ENCODE results near the gene FGFR2. TPM values are rescaled to one million over a fixed set of nuclear protein-coding genes. Genes with fewer than 3 reads are reported as not detected.

Gene FGFR2
- polyA plus RNA-seq, 1 of the 3 experiments (the other 2 are of a cell fraction) = 0.02 TPM

- Histone ChIP-seq H3K9ac (no peak overlapping the region), H3F3A (replicated peaks; ENCODE audit: insufficient read depth) (no peaks in the 10 kb centered on the region), H3K79me2 (ENCODE audit: insufficient read depth) (no peaks in the 10 kb centered on the region), H3K4me2 (peak overlapping the region; percentile 84), H2AFZ (ENCODE audit: low read depth) (peak overlapping the region; percentile 92), H4K20me1 (ENCODE audit: insufficient read depth) (no peaks in the 10 kb centered on the region), H3K27me3 (ENCODE audit: insufficient read depth) (no peaks in the 10 kb centered on the region; the same call in 1 of the 2 replicates), H3K4me3 (ENCODE audit: low read depth in 2 of 2, low read length in 1 of 2) (peak overlapping the region; percentile 36 to 62), H3K9me3 (no peaks in the 10 kb centered on the region), H3K9me2 (no peaks in the 10 kb centered on the region), H3K36me3 (replicated peaks in 1 of 2; ENCODE audit: control insufficient read depth in 1 of 2, insufficient read depth in 2 of 2, low read length in 1 of 2) (no peaks in the 10 kb centered on the region), H3K4me1 (ENCODE audit: control insufficient read depth in 1 of 2, insufficient read depth in 2 of 2, low read depth in 1 of 2, low read length in 1 of 2) (no peaks in the 10 kb centered on the region; a peak in 1 of 4 replicates), H3K27ac (ENCODE audit: low read depth in 2 of 2, low read length in 1 of 2) (no peak overlapping the region)
- POLR2A ChIA-PET = interaction anchor here (1.0 kb wide), 1 partner anchor 60 kb away, joined by 3 read pairs; no protein-coding TSS in a partner anchor
- 15% methylated on average over 42 of the region's 59 CpGs for WGBS (ENCODE audit: low lambda C conversion rate)
- DNase-seq = peak; percentile 97
- CTCF ChIA-PET = interaction anchor here (0.6 to 7.0 kb wide), 94 partner anchors 9 to 1727 kb away, joined by 3 to 56 read pairs (median 4); partner anchors contain the start of gene FGFR2
- no peak for TF ChIP-seq GATA2 (CRISPR knock-in tag; IDR thresholded peaks at IDR 0.05)
- peak; percentile 76 for TF ChIP-seq SMC3 (IDR thresholded peaks at IDR 0.05; ENCODE audit: low read depth, low read length)
- no peak for TF ChIP-seq RXRA (IDR thresholded peaks at IDR 0.05; ENCODE audit: borderline replicate concordance, low read depth)
- no peak for TF ChIP-seq TAF1 (IDR thresholded peaks at IDR 0.05; ENCODE audit: borderline replicate concordance, low read depth, low read length)
- TF ChIP-seq MXI1 (IDR thresholded peaks at IDR 0.05; ENCODE audit: low read depth, low read length) = no peak
- no peak for TF ChIP-seq RFX5 (IDR thresholded peaks at IDR 0.05; ENCODE audit: low read length)
- no peak for TF ChIP-seq PBX3 (IDR thresholded peaks at IDR 0.05)
- no peak for TF ChIP-seq TCF12 (IDR thresholded peaks at IDR 0.05)
- TF ChIP-seq FOXM1 (IDR thresholded peaks at IDR 0.05; ENCODE audit: low read depth) = no peak
- TF ChIP-seq NRF1 (IDR thresholded peaks at IDR 0.05; ENCODE audit: low read depth, low read length) = no peak
- no peak for TF ChIP-seq SIN3A (IDR thresholded peaks at IDR 0.05; ENCODE audit: borderline replicate concordance, low read depth, low read length)
- TF ChIP-seq CTCF (IDR thresholded peaks at IDR 0.05) = peak; percentile 96
- no peak for TF ChIP-seq GABPA (IDR thresholded peaks at IDR 0.05; ENCODE audit: low read depth)
- TF ChIP-seq POLR2AphosphoS5 (IDR thresholded peaks at IDR 0.05; ENCODE audit: low read depth, low read length) = no peak
- no peak for TF ChIP-seq USF2 (IDR thresholded peaks at IDR 0.05; ENCODE audit: borderline replicate concordance, low read depth, low read length)
- no peak for TF ChIP-seq YY1 (IDR thresholded peaks at IDR 0.05; ENCODE audit: low read depth)
- TF ChIP-seq RAD21 (IDR thresholded peaks at IDR 0.05; ENCODE audit: low read length) = peak; percentile 73
- TF ChIP-seq ZBTB33 (IDR thresholded peaks at IDR 0.05; ENCODE audit: borderline replicate concordance, low read depth) = no peak
- no peak for TF ChIP-seq FOXJ3 (CRISPR knock-in tag; IDR thresholded peaks at IDR 0.05)
- no peak for TF ChIP-seq USF1 (IDR thresholded peaks at IDR 0.05; ENCODE audit: borderline replicate concordance, low read depth)
- no peak for TF ChIP-seq NFIC (IDR thresholded peaks at IDR 0.05; ENCODE audit: borderline replicate concordance)
- TF ChIP-seq RCOR1 (IDR thresholded peaks at IDR 0.05; ENCODE audit: low read length) = no peak
- peak; percentile 43 for TF ChIP-seq CHD2 (IDR thresholded peaks at IDR 0.05; ENCODE audit: low read length, partially characterized antibody)
- TF ChIP-seq TEAD4 (IDR thresholded peaks at IDR 0.05; ENCODE audit: borderline replicate concordance, insufficient read depth) = no peak
- no peak for TF ChIP-seq JUND (IDR thresholded peaks at IDR 0.05)
- TF ChIP-seq ELF1 (IDR thresholded peaks at IDR 0.05) = no peak
- no peak for TF ChIP-seq EZH2phosphoT487 (IDR thresholded peaks at IDR 0.05; ENCODE audit: borderline replicate concordance, low read depth)
- TF ChIP-seq MAX (IDR thresholded peaks at IDR 0.05; ENCODE audit: low read depth) = no peak
Observed at GRCh38 chr10:121608469-121609190, 10.4 kb upstream of the FGFR2 start.

Measured in SK-N-SH (cell line).